ENCODE measurements around the gene CORO7.

GRCh38 chr16:4381072-4381934 lies 35.1 kb downstream of the CORO7 start:
- no peak for TF ChIP-seq CTCF (IDR thresholded peaks at IDR 0.05; ENCODE audit: low read length)
- TF ChIP-seq EZH2 (IDR thresholded peaks at IDR 0.05; ENCODE audit: borderline replicate concordance, low read length) = no peak
